Stimulated activated CD8-positive, alpha-beta memory T cell treated with anti-CD3 and anti-CD28 coated beads, Interleukin-4, amount 100 ng/mL, for 1 hour (primary cell): Measurements from ENCODE around the gene DPH3.

Experiments
- DNase-seq, 2 donors: peaks; one replicate each; pipeline ENCODE4 v3.0.0-alpha.2; 2020; ENCODE audit warnings: low read depth in 2 of 2, low spot score in 1 of 2

Gene DPH3

GRCh38 chr3:16294844-16295243, 30.1 kb upstream of the DPH3 start:
- DNase-seq, result no peak

- no peak for DNase-seq
Measured at GRCh38 chr3:16290827-16291196, 26.1 kb upstream of the DPH3 start.

DNA sequence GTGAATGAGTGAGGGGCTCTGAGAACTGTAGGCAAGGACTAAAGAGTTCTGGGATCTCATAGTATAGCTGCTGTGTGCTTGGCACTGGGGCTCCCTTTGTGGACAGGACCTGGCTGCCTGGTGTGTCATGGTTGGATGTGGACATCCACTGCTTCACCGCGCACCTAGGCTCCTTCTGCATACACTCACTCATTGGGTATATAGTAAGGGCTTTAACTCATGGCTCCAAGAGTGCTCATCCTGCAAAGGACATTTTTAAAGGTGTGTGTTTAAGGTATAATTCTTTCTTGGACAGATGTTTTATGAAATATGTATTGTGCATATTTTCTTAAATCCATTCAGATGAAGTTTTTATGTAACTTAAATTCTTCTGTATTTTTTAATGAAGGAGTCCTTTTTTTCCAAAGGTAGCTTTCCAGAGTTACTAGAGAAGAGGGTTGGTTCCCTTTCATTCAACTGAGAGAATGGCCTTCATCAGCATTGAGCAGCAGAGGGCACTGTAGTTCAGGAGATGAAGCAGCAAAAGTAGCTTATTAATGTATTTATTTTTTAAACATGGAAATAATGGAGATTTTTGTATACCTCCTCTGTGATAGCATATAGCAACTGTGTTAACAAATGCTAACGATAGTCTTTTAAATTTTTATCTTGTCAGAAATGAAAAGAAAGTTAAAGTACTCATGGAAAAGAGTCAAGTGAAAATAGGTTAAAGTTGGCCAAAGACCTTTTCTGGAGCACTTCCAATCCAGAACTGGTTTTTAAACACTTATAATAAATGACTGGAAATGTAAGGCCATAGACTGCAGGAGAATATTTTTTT, 25.5 kb upstream of the DPH3 start:
- peak in 1 of 2 donors; percentile 32 for DNase-seq

DNA sequence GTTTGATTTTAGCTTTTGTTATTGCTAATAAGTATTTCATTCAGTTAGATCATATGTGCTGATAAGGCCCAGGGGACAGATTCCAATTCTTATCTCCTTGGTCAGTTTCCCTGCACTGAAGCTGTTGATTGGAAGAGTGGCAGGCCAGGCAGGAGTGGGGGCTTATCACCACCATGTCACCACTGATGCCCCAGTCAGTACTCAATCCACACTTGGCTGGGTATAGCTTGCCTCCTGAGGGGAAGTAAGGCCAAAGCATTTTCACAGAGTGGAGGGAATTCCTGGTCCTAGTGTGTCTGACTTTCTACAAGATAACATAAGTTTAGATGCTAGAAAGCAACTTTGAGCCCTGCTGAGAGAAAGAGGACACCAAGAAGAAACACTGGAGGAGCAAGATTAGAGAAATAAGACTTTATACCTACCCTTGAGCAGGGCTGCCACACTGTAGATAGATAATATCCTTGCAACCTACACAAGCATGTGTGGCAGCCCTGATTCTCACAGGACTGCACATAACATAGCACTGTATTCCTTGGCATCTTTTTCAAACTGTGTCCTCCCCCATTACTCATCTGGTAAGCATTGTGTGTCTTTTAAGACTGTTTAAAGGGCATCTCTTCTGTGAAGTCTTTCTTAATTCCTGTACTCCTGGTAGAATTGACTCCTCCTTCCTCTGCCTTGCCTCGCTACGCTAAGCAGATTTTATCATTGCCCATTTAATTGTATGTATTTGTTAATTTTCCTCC, 24.6 kb upstream of the DPH3 start:
- DNase-seq, result no peak

DNA sequence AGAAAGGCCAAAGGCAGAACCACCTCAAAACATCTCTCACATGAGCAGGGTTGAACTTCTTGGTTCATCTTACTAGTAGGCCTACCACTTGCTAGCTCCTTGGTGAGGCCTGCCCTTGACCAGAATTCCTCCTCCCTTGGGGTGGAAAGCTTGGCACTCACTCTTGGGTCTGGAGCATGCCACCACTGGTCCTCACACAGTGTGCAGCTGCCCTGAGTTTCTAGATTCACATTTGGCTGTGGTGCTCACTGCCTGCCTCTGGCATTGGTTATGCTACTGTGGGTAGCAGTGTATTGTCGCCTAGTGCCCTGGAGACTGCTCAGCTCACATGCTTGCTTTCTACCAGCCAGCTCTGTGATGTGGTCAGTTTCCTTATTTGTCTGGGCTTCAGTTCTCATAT, 23.9 kb upstream of the DPH3 start:
- DNase-seq, result no peak

GRCh38 chr3:16286751-16287543, 22.2 kb upstream of the DPH3 start:
- no peak for DNase-seq

DNA sequence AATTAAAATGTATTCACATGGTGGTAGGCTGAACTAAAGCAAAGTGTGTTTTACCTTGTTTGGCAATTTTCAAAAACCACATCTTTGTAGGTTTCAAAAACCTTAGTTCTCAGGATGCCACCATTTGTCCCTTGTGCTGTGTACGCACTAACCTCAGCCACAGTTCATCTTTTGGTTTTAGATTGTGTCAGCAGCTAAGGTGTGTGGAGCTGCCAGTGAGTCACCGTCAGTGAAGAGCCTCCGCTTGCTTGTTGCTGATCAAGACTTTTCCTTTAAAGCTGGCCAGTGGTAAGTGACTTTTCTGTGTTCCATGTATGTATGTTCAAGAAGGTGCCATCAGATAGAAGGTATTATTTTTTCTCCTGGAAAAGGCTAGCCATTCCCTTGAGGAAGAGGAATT, 21.4 kb upstream of the DPH3 start:
- peak in 1 of 2 donors; percentile 48 for DNase-seq

DNA sequence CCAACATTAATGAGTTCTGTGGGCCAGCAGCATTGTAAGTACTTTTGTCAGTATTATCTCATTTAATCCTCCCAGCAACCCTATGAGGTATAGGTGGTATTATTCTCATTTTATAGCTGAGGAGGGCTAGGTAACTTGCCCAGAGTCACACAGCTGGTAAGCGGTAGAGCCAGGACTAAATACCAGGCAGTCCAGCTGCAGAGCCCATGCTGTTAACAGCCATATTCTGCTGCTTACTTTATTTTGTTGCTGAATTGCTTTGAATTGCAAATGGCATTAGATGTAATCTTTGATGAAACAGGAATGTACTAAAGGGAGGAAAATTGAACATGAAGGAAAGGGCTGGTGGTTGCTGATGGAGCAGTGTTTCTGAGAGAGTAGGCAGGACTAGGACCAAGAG, 19.9 kb upstream of the DPH3 start:
- no peak for DNase-seq

DNA sequence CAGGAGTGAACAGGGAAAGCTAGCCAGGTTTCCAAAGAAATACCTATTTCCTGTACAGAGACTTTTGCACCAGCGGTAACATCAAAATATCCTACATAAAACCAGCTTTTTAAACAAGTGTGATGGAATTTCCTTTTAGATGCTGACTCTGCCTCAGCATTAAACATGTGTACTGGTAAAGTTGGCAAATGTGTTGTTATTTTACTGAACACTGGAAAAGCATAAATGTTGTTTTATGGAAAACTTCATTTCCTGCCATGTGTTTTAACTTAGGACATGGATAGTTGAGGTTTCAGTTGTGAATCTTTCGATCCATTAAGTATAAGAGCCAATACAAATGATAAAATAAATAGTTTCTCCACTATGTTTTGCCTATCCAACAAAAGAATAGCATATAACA, 15.9 kb upstream of the DPH3 start:
- no peak for DNase-seq

DNA sequence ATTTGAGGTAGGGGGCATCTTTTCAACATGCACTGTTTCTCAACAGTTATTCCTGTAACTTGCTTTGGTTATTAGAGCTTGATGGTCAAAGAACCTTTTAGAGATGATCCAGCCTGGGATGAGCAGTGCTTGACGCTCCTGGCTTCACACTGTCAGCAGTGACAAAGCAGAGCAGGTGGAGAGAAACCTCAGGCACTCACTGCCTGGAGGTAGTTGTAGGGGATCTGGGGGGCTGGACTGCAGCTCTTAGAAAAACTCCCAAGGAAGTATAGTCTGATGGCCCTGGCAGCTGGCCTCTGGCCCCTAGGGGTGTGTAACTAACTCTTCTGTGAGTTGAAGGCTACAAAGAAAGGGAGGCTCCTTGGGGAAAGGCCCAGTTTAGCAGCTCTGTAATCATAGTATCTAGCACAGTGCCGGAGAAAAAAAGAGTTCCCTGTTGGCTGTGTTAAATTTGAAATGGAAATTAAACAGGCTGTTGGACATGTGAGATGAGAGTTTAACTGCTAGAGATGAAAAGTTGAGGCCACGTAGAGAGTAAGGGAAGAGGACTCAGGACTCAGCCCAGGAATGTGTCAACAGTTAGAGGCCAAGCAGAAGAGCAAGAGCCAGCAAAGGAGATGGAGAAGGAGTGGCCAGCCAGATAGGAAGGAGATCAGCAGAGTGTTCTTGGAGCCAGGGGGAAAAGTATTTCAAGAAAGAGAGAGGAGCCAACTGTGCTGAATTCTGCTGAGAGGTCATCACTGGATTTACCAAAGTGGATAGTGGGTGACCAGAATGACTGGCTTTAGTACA, 14.5 kb upstream of the DPH3 start:
- no peak for DNase-seq

DNA sequence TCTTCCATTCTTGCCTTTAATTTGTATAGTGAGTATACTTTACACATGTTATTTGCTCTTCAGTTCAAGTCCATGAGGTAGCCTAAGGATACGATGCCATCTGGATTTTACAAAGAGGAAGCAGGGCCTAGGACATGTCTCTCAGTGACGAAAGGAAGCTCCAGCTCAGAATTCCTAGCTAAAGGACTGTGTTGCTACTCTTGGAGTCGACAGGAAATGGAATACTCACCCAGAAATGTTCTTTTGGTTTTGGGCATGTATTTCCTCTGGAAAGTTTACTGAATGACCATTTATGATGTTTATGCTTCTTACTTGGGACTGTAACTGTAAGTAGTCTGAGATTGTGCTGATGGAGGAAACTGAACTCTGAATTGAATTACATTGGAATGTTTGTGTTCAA, 12.7 kb upstream of the DPH3 start:
- no peak for DNase-seq

GRCh38 chr3:16273867-16274266, 9.1 kb upstream of the DPH3 start:
- DNase-seq, result no peak

DNA sequence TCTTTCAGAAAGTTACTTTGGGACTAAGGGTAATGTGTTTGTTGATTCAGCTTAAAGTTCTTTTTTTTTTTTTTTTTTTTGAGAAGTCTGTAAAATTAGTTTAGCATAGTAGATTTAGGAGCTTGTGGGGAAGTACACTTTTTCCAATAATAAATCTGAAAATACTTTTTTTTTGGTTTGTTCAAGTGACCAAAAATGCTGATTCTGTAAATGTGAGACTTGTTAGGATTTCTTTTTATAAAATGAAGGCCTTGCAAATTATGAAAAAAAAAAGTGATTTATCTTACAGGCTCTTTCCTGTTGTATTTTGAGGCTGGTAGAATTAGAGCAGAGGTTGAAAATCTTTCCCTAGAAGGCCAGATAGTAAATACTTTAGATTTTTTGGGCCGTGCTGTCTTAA, 7.8 kb upstream of the DPH3 start:
- no peak for DNase-seq

DNA sequence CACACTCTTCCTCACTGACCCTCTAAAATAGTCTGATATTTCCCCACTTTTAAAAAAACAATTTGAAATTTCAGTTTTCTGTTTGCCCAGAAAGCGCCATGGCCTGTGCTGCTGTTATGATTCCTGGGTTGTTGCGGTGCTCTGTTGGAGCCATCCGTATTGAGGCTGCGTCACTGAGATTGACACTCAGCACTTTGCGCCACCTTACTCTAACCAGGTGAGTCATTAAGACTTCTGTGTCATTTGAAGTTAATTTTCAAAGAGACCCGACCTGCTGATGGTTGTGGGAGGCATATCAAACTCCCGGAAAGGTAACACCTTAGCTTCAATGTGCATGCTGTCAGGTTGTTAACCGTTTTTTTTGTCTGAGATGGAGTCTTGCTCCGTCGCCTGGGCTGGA, 6.1 kb upstream of the DPH3 start:
- no peak for DNase-seq

DNA sequence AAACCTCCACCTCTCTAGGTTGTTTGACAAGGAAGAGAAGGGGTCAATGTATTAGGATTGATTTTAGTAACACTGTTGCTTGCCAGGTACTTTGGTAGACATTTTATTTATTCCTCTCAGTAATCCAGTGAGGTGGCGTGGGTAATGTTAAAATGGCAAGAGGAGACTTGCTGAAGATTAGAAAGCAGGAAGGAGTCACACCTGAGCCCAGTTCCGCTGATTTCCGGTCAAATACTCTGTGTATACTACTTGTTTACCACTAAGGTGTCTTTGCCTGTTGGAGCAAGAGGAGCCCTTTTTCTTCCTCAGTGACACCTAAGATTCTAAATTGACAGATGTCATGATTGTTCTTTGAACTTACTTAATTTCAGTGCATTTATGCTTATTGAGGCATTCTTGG, 2.0 kb upstream of the DPH3 start:
- DNase-seq, result no peak

DNA sequence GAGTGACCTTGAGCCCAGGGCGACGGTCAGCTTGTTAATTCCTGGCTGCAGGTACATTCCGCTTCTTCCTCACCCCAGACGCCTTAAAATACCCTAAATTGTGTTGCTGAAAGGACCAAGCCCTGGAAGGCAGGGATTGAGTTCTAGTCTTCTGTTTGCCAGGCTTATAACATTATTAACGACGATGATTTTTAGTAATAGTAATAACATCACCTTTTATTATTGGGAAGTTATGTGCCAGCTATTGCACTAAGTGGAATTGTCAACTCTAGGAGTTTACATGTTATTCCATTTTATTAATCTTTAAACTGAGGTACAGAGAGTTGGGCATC, 678 bp upstream of the DPH3 start:
- no peak for DNase-seq

- no peak for DNase-seq
Measured at GRCh38 chr3:16264174-16264707, 502 bp downstream of the DPH3 start.

GRCh38 chr3:16262174-16262573, 2.6 kb downstream of the DPH3 start:
- no peak for DNase-seq

GRCh38 chr3:16260046-16260445, 4.7 kb downstream of the DPH3 start:
- DNase-seq, result no peak

GRCh38 chr3:16258866-16259265, 5.9 kb downstream of the DPH3 start:
- no peak for DNase-seq

DNA sequence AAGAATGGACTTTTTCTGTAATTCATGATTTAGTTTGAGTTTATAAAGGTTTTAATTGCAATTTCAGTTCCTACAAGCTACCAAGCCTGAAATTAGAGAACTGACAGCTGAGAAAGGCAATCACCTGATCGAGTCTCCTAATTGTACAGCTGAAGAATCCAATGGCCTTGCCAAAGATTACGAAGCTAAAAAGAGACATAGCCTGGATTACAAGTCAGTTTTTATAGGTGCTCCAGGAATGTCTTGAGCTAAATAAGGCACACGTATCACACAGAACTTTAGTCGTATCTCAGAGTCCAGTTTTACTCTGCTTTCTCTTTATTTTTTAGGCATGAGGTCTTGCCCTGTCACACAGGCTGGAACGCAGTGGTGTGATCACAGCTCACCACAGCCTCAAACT, 6.6 kb downstream of the DPH3 start:
- no peak for DNase-seq
